Stimulated activated CD8-positive, alpha-beta memory T cell treated with anti-CD3 and anti-CD28 coated beads, Interleukin-15, amount 100 ng/mL, for 48 hours (primary cell): ENCODE measurements around the gene SYT2.
"Not testable (repeated sequence)": the region's sequence is repeated elsewhere in the genome, so short reads cannot be mapped to it uniquely, and the experiment has no call there.

Experiments
- DNase-seq, 2 donors: peaks; one replicate each; pipeline ENCODE4 v3.0.0-alpha.2; 2020; ENCODE audit warnings: low read depth in 2 of 2

Gene SYT2

GRCh38 chr1:202546796-202547195 is 163.5 kb downstream of the SYT2 start:
- not testable (repeated sequence) for DNase-seq

GRCh38 chr1:202546377-202546776 is 163.9 kb downstream of the SYT2 start:
- DNase-seq: not testable (repeated sequence)

GRCh38 chr1:202545647-202546303 is 164.5 kb downstream of the SYT2 start:
- not testable (repeated sequence) for DNase-seq

GRCh38 chr1:202544766-202545449 is 165.3 kb downstream of the SYT2 start:
- DNase-seq: not testable (repeated sequence)

GRCh38 chr1:202543537-202543936 is 166.7 kb downstream of the SYT2 start:
- DNase-seq: not testable (repeated sequence)

GRCh38 chr1:202542415-202542814 is 167.8 kb downstream of the SYT2 start:
- not testable (repeated sequence) for DNase-seq

- DNase-seq: not testable (repeated sequence)
These were observed 169.4 kb downstream of the SYT2 start for GRCh38 chr1:202540858-202541257.
